ENCODE measurements around the gene LARP4B.

Gene LARP4B

DNA sequence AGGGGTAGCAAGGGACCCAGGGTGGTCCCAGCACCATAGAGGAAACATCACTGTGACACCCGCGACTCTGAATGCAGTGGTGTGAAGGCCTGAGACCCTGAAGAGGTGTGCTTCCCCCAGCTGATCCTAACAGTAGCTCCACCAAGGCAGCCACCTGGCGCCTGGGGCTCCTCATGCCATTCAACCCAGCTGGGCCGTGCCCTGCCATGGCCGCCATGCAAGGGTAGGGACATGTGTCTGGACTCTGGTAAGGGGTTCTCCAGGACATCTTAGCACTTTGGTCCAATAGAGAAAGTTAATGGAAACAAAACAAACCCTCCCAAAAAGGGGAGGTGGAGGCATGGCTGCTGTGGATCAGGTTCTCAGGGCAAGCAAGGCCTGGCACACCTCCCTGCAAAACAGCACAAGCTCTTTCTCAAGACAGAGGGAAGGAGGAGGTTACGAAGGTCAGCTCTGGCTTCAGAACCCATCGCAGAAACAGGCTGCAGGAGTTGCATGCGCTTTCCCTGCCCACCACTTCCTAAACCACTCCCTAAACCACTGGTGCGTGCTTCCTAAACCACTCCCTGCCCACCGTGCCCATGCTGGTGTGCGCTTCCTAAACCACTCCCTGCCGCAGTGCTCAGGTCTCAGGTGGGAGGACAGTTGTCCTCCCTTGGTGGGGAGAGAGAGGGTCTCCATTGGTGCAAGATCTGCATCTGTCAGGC lies 108.7 kb downstream of the LARP4B start:
- no peak for DNase-seq

DNA sequence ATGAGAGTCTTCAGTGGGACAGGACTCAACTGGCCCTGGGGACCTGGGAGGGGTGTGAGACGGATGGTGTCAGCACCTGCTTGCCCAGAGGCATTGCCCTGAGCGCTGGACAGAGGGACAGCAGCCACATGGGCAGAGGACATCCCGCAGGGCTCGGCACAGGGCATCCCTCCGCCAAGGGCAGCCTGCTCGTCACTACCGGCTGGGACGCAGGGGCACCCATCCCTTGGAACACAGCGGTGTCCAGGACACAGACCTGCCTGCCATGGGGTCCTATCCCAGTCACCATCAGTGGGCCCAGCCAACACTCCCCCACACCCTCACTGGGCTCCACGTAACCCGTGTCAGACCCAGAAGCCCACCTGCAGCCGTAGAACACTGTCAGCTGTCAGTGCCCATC lies 109.3 kb downstream of the LARP4B start:
- no peak for DNase-seq

DNA sequence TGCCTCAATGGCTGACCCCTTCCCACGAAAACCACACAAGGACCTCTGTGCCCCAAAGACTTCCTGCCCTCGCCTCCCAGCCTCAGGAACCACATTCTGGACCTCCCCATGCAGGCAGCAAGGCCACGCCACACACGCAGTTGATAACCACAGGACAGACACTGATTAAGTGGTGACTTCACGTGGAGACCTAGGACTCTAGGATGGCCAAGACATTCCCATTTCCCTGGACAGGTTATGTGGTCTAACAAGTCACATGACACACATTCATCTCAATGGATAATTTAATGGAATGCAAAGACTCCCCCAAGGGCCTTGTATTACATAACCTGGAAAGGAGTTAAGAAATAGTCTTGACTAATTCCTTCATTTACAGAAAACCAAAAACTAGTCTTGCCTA lies 110.2 kb downstream of the LARP4B start:
- no peak for DNase-seq

DNA sequence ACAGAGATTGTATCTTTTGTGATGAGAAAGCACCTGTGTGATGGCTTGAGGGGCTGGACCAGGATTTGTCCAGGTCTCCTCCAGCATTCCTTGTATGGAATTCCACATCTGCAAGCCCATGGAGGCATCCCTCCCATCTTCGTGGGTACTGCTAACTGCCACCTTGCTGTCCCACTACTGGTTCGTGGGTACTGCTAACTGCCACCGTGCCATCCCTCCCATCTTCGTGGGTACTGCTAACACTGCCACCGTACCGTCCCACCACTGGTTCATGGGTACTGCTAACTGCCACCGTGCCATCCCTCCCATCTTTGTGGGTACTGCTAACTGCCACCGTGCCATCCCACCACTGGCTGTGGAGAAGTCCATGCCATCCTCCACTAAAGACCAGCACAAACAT lies 111.7 kb downstream of the LARP4B start:
- no peak for DNase-seq

DNA sequence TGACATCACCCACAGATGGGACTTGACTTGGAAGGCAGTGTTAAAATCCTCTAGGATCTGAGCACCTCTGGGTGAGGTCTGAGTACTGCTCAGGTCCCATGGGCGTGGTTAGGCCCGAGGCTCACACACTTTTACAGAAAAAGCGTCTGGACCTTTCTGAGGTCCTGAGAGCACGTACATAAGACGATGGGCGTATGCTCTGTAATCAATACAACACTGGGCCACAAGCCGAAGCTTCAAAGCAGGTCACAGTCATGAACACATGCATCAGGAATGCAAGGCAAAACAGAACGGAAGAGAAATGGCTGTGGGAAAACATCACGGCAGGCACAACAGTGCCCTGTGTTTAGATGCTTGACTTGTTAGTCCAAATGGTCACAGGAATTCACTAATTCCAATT lies 112.2 kb downstream of the LARP4B start:
- no peak for DNase-seq

DNA sequence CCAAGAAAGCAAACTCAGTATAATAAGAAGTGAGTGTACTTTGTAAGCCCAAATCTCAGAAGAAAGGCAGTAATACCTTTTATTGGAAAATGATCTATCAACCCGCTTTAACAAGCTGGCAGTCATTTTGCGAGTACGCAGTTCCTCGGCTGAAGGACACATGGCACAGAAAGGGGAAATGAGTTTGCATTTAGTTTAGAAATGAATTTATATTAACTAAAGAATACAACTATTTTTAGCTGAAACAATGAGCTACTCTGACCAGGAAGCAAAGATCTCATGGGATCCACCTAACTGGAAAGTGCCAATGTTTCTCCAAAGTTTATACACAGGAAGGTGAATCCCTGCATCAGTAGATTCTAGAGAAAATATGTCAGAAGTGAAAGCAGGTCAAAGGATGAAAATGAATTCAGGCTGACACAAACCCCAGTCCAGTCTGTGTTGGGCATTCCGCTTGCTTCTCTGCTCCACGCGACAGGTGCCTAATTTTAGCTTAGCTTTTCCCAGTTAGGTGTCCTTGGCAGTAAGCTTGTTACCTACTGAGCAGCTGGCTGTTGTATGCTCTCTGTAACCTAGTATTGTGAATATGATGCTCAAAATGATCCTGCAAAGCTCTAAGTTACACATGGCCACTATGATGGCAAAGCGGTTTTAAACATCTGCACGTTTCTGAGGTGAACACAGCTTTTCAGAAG lies 112.8 kb downstream of the LARP4B start:
- no peak for DNase-seq

DNA sequence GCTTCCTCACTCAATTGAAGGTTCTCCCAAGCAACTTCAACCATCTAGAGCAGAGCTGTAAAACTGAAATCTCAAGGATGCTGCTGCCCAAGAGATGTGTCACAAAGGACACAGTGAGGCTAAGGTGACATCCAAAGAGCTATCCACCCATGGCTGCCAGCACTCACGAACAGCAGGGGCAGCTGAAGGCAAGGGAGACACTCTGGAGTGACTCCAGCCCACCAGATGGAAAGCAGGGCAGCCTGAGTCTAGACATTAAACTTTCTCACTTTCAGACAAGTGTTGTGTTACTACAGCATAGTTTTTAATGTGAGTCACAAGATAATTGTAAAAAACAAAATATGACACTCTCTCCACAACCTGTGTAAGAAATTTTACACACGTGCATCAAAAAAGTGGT lies 113.5 kb downstream of the LARP4B start:
- DNase-seq: no peak

DNA sequence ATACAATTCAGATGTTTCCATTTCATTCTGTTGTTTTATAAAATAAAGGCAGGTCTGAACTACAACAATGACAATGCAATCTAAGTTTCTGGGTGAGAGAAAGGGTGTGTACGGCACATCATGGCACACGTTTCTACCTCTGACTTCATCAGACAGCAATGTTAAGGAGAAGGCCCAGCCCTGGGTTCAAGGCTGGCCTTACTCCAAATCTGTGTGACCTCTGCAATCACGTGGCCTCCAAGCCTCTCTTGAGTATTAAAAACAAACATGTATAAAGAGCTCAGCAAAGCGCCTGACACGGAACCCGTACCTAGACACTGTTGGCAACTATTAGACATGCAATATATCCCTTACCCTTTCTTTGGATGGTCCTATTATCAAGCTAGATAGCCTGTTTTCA lies 114.1 kb downstream of the LARP4B start:
- no peak for DNase-seq

DNA sequence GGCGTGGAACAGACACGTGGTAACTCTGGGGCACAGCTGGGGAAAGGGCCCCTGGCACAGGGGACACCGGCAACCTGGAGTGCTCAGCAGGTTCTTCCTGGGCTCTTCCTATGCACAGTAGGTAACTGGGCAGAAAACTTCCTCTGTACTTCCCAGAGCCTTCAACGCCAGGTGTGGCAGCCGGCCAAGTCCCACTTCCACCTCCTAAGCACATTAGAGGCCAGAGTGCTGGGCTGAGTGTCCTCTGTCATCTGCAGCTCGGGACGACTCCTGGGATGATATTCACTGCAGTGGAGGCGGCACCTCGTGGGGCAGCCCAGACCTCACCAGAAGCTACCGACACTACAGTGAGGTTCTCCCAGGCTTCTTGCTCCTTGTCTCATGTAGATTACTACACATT lies 114.5 kb downstream of the LARP4B start:
- no peak for DNase-seq

DNA sequence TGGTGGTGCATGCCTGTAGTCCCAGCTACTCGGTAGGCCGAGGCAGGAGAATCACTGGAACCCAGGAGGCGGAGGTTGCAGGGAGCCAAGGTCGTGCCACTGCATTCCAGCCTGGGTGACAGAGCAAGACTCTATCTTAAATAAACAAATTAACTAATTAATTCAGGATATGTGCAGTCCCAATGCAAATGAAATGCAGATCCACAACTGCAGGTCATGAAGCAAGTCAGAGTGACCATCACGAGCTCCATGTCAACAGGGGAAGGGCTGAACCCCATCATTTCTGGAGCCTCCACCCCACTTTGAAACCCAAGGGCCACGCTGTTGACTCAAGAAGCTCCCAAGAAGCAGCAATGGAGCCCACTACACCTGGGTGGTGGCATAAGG lies 115.4 kb downstream of the LARP4B start:
- DNase-seq: no peak

DNA sequence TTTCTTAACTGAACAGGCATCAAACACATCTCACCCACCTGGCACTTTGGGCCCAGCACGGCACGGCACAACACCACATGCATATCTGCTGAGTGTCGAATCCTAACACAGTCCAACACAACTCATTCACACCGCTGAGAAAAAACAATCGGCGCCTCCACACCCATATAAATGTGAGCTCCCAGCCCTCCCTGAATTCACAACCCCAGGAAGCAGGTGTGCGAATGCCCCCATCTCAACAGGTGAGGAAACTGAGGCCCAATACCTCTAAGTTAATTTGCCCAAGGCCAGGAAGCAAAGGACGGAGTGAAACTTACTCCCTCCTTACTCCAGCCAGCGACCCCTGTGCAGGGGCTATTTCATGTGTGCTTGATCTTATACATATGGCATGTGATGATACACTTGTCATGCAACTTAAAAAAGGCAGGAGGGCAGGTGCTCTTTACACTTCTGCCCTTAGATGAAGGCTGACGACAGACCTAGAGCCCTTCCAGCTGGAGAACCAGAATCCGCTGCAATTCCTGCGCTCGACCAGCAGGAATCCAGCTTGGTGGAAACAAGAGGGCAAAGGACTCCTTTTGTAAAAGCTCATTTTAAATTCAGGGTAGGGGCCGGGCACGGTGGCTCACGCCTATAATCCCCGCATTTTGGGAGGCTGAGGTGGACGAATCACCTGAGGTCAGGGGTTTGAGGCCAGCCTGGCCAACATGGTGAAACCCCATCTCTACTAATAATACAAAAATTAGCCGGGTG lies 116.0 kb downstream of the LARP4B start:
- DNase-seq: no peak

DNA sequence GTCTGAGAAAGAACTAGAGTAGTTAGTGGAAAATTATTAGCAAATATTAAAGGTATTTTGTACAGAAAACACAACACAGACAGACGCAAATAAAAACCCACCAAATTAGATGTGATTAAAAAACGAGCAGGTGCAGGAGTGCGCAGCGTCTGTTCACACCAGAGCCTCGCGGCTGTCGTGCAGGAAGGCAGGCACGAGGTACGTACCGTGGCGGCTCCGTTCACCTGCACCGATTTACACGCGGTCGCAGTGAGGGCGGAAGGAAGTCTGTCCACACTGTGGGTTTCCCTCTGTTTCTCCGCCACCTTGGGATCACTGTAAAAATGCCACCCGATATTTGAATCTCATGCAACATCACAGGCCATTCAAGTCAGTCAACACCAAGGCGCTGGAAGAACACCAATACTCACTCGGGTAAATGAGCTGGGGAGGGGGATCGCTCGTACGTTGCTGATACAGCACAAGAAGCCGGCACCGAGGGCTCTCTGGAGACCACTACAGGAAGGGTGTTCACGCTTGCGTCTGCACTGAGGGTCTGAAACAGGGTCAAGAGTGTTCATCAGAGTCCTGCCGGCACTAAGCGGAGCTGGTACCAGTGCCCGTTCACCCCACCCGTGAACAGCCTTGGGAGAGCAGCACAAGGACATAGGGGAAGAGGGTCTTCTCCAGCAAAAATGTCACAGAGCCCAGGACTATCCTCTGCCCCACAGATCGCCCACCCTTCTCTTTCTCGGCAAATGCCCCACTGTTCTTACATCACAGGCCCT lies 116.8 kb downstream of the LARP4B start:
- DNase-seq: no peak

DNA sequence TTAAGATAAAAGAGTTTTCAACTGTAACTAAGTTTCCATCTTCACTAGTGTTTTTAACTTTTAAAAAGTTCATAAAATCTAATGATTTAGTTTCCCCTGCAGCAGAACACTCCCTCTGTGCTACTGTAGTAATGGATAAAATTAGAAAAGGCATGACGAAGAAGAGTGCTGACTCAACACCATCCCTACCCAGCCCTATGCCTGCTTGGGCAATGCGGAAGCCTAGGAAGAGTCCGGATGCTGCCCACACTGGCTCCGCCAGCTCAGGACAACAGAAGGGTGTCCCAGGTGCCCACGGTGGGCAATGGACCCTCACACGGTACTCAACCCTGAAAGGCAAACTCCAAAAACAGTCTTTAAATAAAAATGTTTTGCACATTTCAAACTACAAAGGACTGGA lies 118.2 kb downstream of the LARP4B start:
- DNase-seq: no peak

DNA sequence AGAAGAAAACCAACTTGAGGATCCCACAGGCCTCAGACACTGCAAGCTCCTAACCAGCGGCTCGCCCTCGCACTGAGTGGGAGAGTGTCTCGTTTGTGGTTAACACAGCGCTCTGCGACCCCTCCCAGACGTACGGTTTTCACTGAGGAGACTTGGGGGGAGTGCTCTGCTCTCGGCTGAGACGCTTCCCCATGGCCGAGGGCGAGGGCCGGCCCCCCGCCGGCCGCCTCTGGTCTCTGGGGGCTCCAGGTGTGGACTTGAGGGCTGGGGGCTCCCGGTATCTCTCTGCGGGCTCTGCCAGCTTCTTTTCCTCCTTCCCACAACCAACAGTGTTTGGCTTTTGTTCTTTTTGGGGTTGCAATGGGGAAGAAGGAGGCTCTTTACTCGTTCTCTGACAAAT lies 118.7 kb downstream of the LARP4B start:
- no peak for DNase-seq

DNA sequence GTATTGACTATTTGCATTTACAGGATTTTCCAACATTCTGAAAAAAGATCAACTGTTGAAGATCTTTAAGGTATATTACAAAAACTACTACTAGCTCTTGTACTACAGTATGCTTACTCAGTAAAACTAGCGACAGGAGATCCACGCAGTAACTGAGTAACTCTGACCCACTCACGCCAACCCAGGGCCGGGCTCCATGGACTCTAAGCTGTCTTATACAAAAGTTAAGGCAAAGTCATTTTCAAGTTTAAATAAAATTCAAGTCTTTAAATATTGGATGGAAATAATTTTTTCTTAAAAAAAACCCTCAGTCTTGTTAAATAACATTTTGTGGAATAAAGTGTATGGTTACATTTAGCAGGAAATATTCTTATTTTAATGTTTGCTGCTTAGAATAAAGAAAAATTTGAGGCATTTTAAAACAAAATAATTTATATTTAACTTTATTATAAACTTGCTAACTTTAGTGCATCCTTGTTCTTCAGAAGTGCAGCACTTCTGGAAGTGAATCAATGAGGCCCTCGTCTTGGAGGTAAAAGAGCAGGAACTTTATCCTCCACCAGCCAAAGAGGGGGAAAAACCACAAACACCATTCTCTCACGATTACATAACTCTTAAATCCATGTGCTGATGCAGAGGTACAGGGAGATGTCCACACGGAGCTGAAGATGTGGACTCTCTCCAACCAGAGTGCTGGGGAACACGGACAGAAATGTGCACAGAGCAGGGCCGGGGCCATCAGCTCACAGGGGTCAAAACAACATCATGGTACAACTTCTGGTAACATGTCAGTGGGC lies 119.9 kb downstream of the LARP4B start:
- DNase-seq: no peak

DNA sequence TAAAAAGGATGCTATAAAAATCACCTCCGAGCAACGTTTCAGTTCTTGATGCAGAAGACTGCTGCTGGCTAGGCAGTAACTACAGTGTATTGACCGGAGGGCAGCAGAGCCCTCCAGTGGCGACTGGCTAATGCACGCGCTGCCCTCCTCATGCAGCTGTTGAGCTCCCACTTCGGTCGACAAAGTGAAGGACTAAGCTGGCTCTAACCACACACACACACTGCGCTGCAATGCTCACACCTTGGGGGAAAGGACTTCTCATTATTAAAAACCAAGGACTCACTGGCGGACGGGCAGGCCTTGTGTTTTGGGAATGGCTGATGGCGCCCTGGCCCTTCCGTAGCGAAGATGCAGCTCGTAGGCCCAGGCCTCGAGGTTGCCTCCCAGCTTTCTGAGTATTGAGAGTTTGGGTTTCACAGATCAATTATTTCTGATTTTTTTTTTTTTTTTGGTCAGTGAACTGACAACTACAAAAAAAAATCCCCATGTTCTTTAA lies 121.1 kb downstream of the LARP4B start:
- no peak for DNase-seq

DNA sequence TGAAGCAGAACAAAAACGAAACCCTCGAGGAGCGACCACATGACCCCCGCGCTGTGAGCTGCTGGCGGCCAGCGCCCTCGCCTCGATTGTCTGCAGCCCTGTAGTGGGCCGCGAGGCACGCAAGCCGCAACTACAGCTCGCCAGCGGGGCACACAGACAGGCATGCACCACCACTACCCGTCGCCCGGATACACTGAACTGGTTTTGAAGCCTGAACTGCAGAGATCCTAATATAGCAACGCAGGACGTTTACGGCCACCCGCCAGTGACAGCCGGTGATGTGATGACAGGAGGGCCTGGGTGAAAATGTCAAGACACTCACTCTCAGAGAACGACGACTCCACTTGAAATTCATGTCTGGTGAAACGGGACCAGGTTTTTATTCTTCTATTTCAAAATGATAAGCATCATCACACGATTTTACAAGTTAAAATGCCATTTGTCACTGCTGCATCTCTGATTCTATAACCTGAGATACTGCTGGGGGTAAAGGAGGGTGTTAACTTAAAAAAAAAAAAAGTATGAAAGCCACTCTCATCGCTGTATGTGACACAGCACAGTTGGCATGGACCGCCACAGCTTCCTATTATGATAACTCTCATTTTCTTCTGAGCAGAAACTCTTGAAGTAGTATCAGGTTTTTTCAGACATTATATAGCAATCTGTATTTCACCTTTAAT lies 121.7 kb downstream of the LARP4B start:
- DNase-seq: no peak

DNA sequence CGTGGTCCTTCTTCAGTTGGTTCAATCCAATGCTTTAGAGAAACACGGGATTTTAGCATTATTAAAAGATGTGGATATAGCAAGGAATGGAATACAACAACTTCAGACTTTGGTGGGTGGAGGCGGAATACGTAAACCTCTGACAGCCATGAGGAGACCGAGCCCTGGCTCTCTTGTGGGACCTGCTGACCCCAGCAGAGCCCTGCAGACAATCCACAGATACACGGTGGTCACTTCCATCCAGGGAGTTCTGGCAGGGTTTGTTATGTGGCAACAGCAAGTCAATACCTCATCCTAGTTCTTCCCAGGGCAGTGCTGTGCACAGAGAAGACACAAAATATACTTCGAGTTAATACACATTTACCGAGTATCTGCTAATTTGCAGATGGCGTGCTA lies 123.5 kb downstream of the LARP4B start:
- no peak for DNase-seq

DNA sequence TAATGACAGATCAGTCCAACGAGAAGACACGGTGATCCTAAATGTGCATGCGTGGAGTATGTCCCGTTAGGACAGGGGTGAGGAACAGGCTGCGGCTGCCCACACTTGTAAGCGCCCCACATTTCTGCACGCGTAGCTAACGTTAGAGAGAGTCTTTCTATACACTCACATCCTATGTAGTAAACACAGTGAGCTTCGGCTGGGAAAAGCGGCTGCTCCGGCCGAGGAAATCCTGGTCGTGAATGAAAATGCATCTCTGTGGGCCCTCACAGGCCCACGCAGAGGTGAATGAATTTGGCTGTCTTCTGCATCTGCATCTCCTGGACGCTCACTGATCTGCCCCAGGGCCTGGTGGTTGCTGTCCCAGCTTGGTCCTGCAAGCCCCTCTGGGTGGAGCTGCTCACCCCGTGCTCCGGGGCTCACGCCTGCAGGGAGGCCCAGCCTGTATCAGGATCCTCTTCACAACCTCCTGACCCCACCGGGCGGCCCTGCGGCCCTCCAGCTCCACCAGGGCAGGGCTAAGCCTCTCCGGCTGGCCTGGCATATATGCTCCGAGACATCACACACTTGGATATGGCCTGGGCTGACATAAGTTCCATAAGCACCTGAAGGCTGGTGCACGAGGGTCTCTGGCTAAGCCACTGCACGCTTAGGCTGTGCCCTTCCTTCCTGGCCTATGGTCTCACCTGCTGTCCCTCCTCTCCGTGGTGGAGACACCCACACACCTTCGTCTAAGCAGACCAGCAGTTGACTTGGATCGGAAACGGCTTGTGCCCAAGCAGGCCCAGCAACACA lies 124.1 kb downstream of the LARP4B start:
- no peak for DNase-seq

DNA sequence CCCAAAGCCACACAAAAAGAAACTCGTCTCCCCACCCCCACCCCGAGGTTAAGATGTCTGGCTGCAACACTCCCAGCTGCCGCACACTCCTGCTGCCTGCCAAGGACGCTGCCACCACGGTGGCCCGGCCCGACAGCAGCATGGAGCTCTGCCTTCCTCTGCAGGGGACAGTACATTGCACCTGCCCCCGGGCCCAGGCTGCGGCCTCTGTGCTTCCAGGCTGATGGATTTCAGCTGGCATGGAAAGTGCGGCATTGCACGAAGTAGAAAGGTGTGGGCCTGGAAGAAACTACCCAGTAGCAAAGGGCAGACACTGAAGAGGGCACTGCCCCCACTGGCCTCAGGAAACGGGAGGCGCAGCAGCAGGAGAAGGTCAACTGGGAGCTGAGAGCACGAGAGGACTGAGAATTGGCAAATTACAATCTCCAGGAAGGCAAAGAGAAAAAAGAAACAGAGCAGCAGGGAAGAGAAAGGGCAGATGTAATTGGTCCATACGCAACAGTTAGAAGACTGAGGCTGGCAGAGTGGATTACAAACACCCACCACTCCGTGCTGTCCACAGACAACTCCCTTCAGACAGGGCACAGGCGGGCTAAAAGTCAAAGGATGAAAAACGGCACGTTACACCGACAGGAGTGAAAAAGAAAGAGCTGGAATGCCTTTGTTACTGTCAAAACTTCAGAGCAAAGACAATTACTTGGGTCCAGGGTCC lies 124.9 kb downstream of the LARP4B start:
- DNase-seq: no peak

All from NCI-H446 treated with DMSO at 0.1 percent for 48 hours (cell line).